Measurements from ENCODE around the gene SLC9A3. TPM values are rescaled to one million over a fixed set of nuclear protein-coding genes. Genes with fewer than 3 reads are reported as not detected.

The SLC9A3 gene
- total RNA-seq, 2 donors from 2014 or later, result 4.3 to 5.3 TPM

- intact Hi-C loops (cut with DNase I), result no loop called here
- peaks cover 48% of the 10 kb centered on the region for H3K27me3 ChIP-seq (replicated peaks; ENCODE audit: insufficient read depth)
Measured at GRCh38 chr5:526456-527088, 2.3 kb upstream of the SLC9A3 start.

GRCh38 chr5:525916-526315 lies 1.7 kb upstream of the SLC9A3 start:
- intact Hi-C loops (cut with DNase I), result no loop called here

More at GRCh38 chr5:526456-527088, 2.3 kb upstream of the SLC9A3 start:
- no peak overlapping the region for H3K27ac ChIP-seq
- TF ChIP-seq CTCF (IDR thresholded peaks at IDR 0.05), result no peak
- 66% methylated on average over 13 of the region's 14 CpGs for WGBS
- H3K36me3 ChIP-seq, result no peaks in the 10 kb centered on the region
- DNase-seq (ENCODE audit: low spot score), result no peak
- H3K9me3 ChIP-seq, result no peaks in the 10 kb centered on the region
- H3K4me1 ChIP-seq (replicated peaks), result no peaks in the 10 kb centered on the region
- H3K4me3 ChIP-seq, result no peak overlapping the region

GRCh38 chr5:524973-525761 lies 918 bp upstream of the SLC9A3 start:
- no peaks in the 10 kb centered on the region for H3K36me3 ChIP-seq
- H3K27me3 ChIP-seq (replicated peaks; ENCODE audit: insufficient read depth), result peaks cover 40% of the 10 kb centered on the region
- no peak overlapping the region for H3K4me3 ChIP-seq
- 42% methylated on average over 24 of the region's 24 CpGs for WGBS
- no peak for DNase-seq (ENCODE audit: low spot score)
- no peaks in the 10 kb centered on the region for H3K9me3 ChIP-seq
- no peaks in the 10 kb centered on the region for H3K4me1 ChIP-seq (replicated peaks)
- no peak overlapping the region for H3K27ac ChIP-seq
- TF ChIP-seq POLR2AphosphoS5 (IDR thresholded peaks at IDR 0.05) (no peak), CTCF (IDR thresholded peaks at IDR 0.05) (no peak), POLR2A (IDR thresholded peaks at IDR 0.05) (no peak)
- intact Hi-C loops (cut with DNase I), result no loop called here

More at GRCh38 chr5:525916-526315, 1.7 kb upstream of the SLC9A3 start:
- H3K27me3 ChIP-seq (replicated peaks; ENCODE audit: insufficient read depth), result peaks cover 43% of the 10 kb centered on the region
- H3K36me3 ChIP-seq, result no peaks in the 10 kb centered on the region
- no peak overlapping the region for H3K27ac ChIP-seq
- H3K9me3 ChIP-seq, result no peaks in the 10 kb centered on the region
- WGBS, result 67% methylated on average over 9 of the region's 9 CpGs
- TF ChIP-seq POLR2A (IDR thresholded peaks at IDR 0.05), result no peak
- no peak for TF ChIP-seq CTCF (IDR thresholded peaks at IDR 0.05)
- no peak for TF ChIP-seq POLR2AphosphoS5 (IDR thresholded peaks at IDR 0.05)
- DNase-seq (ENCODE audit: low spot score), result no peak
- H3K4me3 ChIP-seq, result no peak overlapping the region
- H3K4me1 ChIP-seq (replicated peaks), result no peaks in the 10 kb centered on the region

- intact Hi-C loops (cut with DNase I), result no loop called here
- H3K4me1 ChIP-seq (replicated peaks), result no peaks in the 10 kb centered on the region
- H3K27me3 ChIP-seq (replicated peaks; ENCODE audit: insufficient read depth), result peaks cover 45% of the 10 kb centered on the region
- no peak for TF ChIP-seq POLR2AphosphoS5 (IDR thresholded peaks at IDR 0.05)
- no peak for TF ChIP-seq CTCF (IDR thresholded peaks at IDR 0.05)
- no peak for TF ChIP-seq POLR2A (IDR thresholded peaks at IDR 0.05)
- H3K4me3 ChIP-seq, result peak overlapping the region in 1 of 2 donors; percentile 21
- no peak overlapping the region for H3K27ac ChIP-seq
- no peaks in the 10 kb centered on the region for H3K36me3 ChIP-seq
- no peaks in the 10 kb centered on the region for H3K9me3 ChIP-seq
- 1% methylated on average over 38 of the region's 69 CpGs for WGBS
- no peak for DNase-seq (ENCODE audit: low spot score)
Measured at GRCh38 chr5:523441-524222, 617 bp downstream of the SLC9A3 start.

Measured in prostate gland (tissue), 2 donors.